ENCODE results near the gene SYNDIG1L. TPM values are rescaled to one million over a fixed set of nuclear protein-coding genes. Genes with fewer than 3 reads are reported as not detected.
"Not testable (repeated sequence)": the region's sequence is repeated elsewhere in the genome, so short reads cannot be mapped to it uniquely, and the experiment has no call there.

Gene SYNDIG1L
- polyA plus RNA-seq, 1 donor (not counting 4 experiments of a cell fraction or from before 2014, with no cell fraction given), result not detected

- Histone ChIP-seq H3K4me3 (ENCODE audit: control insufficient read depth in 2 of 3, extremely low read depth in 1 of 3, insufficient read depth in 2 of 3, low read depth in 1 of 3, low read length in 3 of 3) (no peak overlapping the region), H3K9me3 (ENCODE audit: control insufficient read depth, low read depth, low read length) (no peaks in the 10 kb centered on the region), H3K36me3 (ENCODE audit: control insufficient read depth in 2 of 2, extremely low read depth in 1 of 2, insufficient read depth in 2 of 2, low read length in 2 of 2) (no peaks in the 10 kb centered on the region), H3K9me1 (ENCODE audit: control insufficient read depth, extremely low read depth, insufficient read depth, low read length) (no peaks in the 10 kb centered on the region), H3K27me3 (ENCODE audit: control insufficient read depth, extremely low read depth, insufficient read depth, low read length) (no peaks in the 10 kb centered on the region), H3K4me2 (ENCODE audit: control insufficient read depth, extremely low read depth, insufficient read depth, low read depth, low read length) (no peak overlapping the region), H3K9ac (ENCODE audit: control insufficient read depth, extremely low read depth, insufficient read depth, low read length) (no peak overlapping the region), H3K79me2 (ENCODE audit: control insufficient read depth, insufficient read depth, low read length) (no peaks in the 10 kb centered on the region), H4K20me1 (ENCODE audit: control insufficient read depth, extremely low read depth, insufficient read depth, low read length) (no peaks in the 10 kb centered on the region), H2AFZ (ENCODE audit: control insufficient read depth, low read length) (no peak overlapping the region), H3K27ac (ENCODE audit: control insufficient read depth, insufficient read depth, low read length) (no peak overlapping the region), H3K4me1 (ENCODE audit: control insufficient read depth, extremely low read depth, insufficient read depth, low read length) (no peaks in the 10 kb centered on the region)
- no peak for DNase-seq (ENCODE audit: low read depth, low spot score)
- no peak for TF ChIP-seq EZH2 (IDR thresholded peaks at IDR 0.05; ENCODE audit: low read length)
- TF ChIP-seq, protein P1, sequence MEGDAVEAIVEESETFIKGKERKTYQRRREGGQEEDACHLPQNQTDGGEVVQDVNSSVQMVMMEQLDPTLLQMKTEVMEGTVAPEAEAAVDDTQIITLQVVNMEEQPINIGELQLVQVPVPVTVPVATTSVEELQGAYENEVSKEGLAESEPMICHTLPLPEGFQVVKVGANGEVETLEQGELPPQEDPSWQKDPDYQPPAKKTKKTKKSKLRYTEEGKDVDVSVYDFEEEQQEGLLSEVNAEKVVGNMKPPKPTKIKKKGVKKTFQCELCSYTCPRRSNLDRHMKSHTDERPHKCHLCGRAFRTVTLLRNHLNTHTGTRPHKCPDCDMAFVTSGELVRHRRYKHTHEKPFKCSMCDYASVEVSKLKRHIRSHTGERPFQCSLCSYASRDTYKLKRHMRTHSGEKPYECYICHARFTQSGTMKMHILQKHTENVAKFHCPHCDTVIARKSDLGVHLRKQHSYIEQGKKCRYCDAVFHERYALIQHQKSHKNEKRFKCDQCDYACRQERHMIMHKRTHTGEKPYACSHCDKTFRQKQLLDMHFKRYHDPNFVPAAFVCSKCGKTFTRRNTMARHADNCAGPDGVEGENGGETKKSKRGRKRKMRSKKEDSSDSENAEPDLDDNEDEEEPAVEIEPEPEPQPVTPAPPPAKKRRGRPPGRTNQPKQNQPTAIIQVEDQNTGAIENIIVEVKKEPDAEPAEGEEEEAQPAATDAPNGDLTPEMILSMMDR (optimal IDR thresholded peaks at IDR 0.05 in 1 of 3, IDR thresholded peaks at IDR 0.05 in 1 of 3, conservative IDR thresholded peaks at IDR 0.05 in 1 of 3; ENCODE audit: extremely low read depth in 1 of 3, insufficient read depth in 2 of 3, low read length in 3 of 3), result no peak
- dilution Hi-C loops (cut with MboI; ENCODE audit: extremely low pct_ligation_motif_present, low sequenced_read_pairs), result no loop called here
- FAIRE-seq, result no peak
Observed at GRCh38 chr14:74382231-74382630, 43.8 kb downstream of the SYNDIG1L start.

DNA sequence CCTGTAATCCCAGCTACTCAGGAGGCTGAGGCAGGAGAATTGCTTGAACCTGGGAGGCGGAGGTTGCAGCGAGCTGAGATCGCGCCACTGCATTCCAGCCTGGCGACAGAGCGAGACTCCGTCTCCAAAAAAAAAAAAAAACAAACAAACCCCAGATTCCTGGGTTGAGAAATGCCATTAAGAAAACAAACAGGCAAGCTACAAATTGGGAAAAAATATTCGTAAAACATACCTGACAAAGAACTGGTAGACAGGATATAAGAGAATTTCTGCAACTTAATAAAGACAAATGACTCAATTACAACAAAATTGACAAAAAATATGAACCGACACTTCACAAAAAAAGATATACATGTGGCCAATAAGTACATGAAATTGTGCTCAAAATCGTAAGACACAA lies 44.4 kb downstream of the SYNDIG1L start:
- FAIRE-seq, result not testable (repeated sequence)

GRCh38 chr14:74380845-74381244 lies 45.2 kb downstream of the SYNDIG1L start:
- Histone ChIP-seq H3K9me1 (ENCODE audit: control insufficient read depth, extremely low read depth, insufficient read depth, low read length) (no peaks in the 10 kb centered on the region), H3K27me3 (ENCODE audit: control insufficient read depth, extremely low read depth, insufficient read depth, low read length) (no peaks in the 10 kb centered on the region), H3K4me3 (ENCODE audit: control insufficient read depth in 2 of 3, extremely low read depth in 1 of 3, insufficient read depth in 2 of 3, low read depth in 1 of 3, low read length in 3 of 3) (no peak overlapping the region), H3K36me3 (ENCODE audit: control insufficient read depth in 2 of 2, extremely low read depth in 1 of 2, insufficient read depth in 2 of 2, low read length in 2 of 2) (no peaks in the 10 kb centered on the region), H3K79me2 (ENCODE audit: control insufficient read depth, insufficient read depth, low read length) (no peaks in the 10 kb centered on the region), H4K20me1 (ENCODE audit: control insufficient read depth, extremely low read depth, insufficient read depth, low read length) (no peaks in the 10 kb centered on the region), H3K4me2 (ENCODE audit: control insufficient read depth, extremely low read depth, insufficient read depth, low read depth, low read length) (no peak overlapping the region), H3K9ac (ENCODE audit: control insufficient read depth, extremely low read depth, insufficient read depth, low read length) (no peak overlapping the region), H3K4me1 (ENCODE audit: control insufficient read depth, extremely low read depth, insufficient read depth, low read length) (no peaks in the 10 kb centered on the region), H3K9me3 (ENCODE audit: control insufficient read depth, low read depth, low read length) (no peaks in the 10 kb centered on the region), H2AFZ (ENCODE audit: control insufficient read depth, low read length) (no peak overlapping the region), H3K27ac (ENCODE audit: control insufficient read depth, insufficient read depth, low read length) (no peak overlapping the region)
- dilution Hi-C loops (cut with MboI; ENCODE audit: extremely low pct_ligation_motif_present, low sequenced_read_pairs), result no loop called here
- TF ChIP-seq, protein P1 (optimal IDR thresholded peaks at IDR 0.05 in 1 of 3, IDR thresholded peaks at IDR 0.05 in 1 of 3, conservative IDR thresholded peaks at IDR 0.05 in 1 of 3; ENCODE audit: extremely low read depth in 1 of 3, insufficient read depth in 2 of 3, low read length in 3 of 3), result no peak
- no peak for TF ChIP-seq EZH2 (IDR thresholded peaks at IDR 0.05; ENCODE audit: low read length)
- FAIRE-seq (no peak), DNase-seq (ENCODE audit: low read depth, low spot score) (no peak)

More for the DNA sequence above, 44.4 kb downstream of the SYNDIG1L start:
- H3K4me1 ChIP-seq (ENCODE audit: control insufficient read depth, extremely low read depth, insufficient read depth, low read length); DNase-seq (ENCODE audit: low read depth, low spot score); H3K9me3 ChIP-seq (ENCODE audit: control insufficient read depth, low read depth, low read length); H3K79me2 ChIP-seq (ENCODE audit: control insufficient read depth, insufficient read depth, low read length); dilution Hi-C loops (cut with MboI; ENCODE audit: extremely low pct_ligation_motif_present, low sequenced_read_pairs); H4K20me1 ChIP-seq (ENCODE audit: control insufficient read depth, extremely low read depth, insufficient read depth, low read length); H3K4me2 ChIP-seq (ENCODE audit: control insufficient read depth, extremely low read depth, insufficient read depth, low read depth, low read length); H3K36me3 ChIP-seq (ENCODE audit: control insufficient read depth in 2 of 2, extremely low read depth in 1 of 2, insufficient read depth in 2 of 2, low read length in 2 of 2); H3K27ac ChIP-seq (ENCODE audit: control insufficient read depth, insufficient read depth, low read length); H3K4me3 ChIP-seq (ENCODE audit: control insufficient read depth in 2 of 3, extremely low read depth in 1 of 3, insufficient read depth in 2 of 3, low read depth in 1 of 3, low read length in 3 of 3); H2AFZ ChIP-seq (ENCODE audit: control insufficient read depth, low read length); H3K9ac ChIP-seq (ENCODE audit: control insufficient read depth, extremely low read depth, insufficient read depth, low read length); H3K27me3 ChIP-seq (ENCODE audit: control insufficient read depth, extremely low read depth, insufficient read depth, low read length); H3K9me1 ChIP-seq (ENCODE audit: control insufficient read depth, extremely low read depth, insufficient read depth, low read length): not testable (repeated sequence)
